GM12874 (cell line): ENCODE measurements around the gene CD1D.

Experiments used
- CTCF ChIP-seq: IDR thresholded peaks from 2 replicates; pipeline ENCODE4 v1.5.1; 2011; ENCODE audit warnings: low read depth, mild to moderate bottlenecking, control low read depth, low read length, moderate library complexity; ENCODE audit not compliant: insufficient read depth

CD1D gene

DNA sequence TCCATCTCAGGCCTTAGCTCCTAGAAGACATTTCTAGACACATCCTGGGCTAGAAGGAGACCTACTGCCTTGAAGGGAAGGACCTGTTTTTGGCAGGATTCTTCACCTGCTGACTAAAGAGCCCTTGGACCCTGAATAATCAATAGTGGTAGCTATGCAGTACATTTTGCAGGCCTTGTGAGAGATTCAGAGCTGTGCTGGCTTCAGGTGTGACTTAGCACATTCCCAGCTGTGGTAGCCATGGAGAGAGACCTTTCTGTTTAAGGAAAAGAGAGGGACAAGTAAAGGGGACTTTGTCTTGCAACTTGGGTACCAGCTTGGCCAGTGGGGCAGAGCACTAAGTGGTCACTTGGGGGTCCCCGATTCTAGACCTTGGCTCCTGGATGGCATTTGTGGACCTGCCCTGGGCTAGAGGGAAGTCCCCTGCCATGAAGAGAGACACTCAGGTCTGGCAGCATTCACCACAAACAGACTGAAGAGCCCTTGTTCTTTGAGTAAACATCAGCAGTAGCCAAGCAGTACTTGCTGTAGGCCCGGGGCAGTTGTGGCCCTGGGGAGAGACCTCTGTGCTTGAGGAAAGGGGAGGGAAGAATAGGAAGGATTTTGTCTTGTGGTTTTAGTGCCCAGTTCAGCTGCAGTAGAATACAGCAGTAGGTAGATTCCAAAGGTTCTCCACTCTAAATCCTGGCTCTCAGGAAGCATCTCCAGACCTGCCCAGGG is 47.4 kb downstream of the CD1D start:
- no peak for TF ChIP-seq CTCF
